Motor neuron (in vitro differentiated cells): ENCODE measurements around the gene PARG. TPM values are rescaled to one million over a fixed set of nuclear protein-coding genes. Genes with fewer than 3 reads are reported as not detected.
"Not testable (repeated sequence)": the region's sequence is repeated elsewhere in the genome, so short reads cannot be mapped to it uniquely, and the experiment has no call there.

Experiments used
- ATAC-seq, 8 experiments: fragments of 200-7000 bp; cut with Tn5 transposase; replicated peaks in 6 of 8; 2 replicates each; pipeline ENCODE4 v1.8.0; 2021; ENCODE audit warnings: mild to moderate bottlenecking in 8 of 8, moderate library complexity in 8 of 8
- H3K27ac ChIP-seq, 2 donors: fragments of 250-450 bp; sonication (Bioruptor Pico); 2 replicates each; pipeline ENCODE4 v1.9.0; 2021; ENCODE audit warnings: antibody characterized with exemption in 2 of 2, mild to moderate bottlenecking in 2 of 2, moderate library complexity in 1 of 2
- H3K4me1 ChIP-seq, 2 donors: fragments of 250-450 bp; sonication (Bioruptor Pico); replicated peaks in 1 of 2; 2 replicates each; pipeline ENCODE4 v1.6.1; 2021; ENCODE audit warnings: antibody characterized with exemption in 2 of 2, mild to moderate bottlenecking in 2 of 2, moderate library complexity in 1 of 2
- H3K4me3 ChIP-seq, 5 donors: fragments of 250-450 bp; sonication (Bioruptor Pico); 2 replicates each; pipeline ENCODE4 v1.9.0; 2021; ENCODE audit warnings: antibody characterized with exemption in 5 of 5, mild to moderate bottlenecking in 5 of 5, moderate library complexity in 4 of 5
- WGBS, 10 experiments: fragments of 450-650 bp; shearing (Covaris generic); methylation state at CpG; one replicate each; pipeline ENCODE4 v1.0.0; 2022; 5-methylcytosine and 5-hydroxymethylcytosine counted together
- in situ Hi-C, 9 experiments: fragments of 400-800 bp; cut with MboI; loops; one replicate each; pipeline ENCODE4 v1.15.0; 2021; ENCODE audit warnings: low sequenced_read_pairs in 9 of 9, low pct_unique_long_range_greater_than_20kb in 2 of 9; ENCODE audit not compliant: unreplicated experiment in 9 of 9
- total RNA-seq, 8 experiments: library from RNA; unstranded; fragments of 300-600 nt; gene quantifications; 2 replicates each; pipeline versions ENCODE4 v1.2.3 to v1.2.4, GENCODE V29; 2022

The PARG gene
- total RNA-seq, 8 experiments from 2014 or later = 27.6 to 49.9 (median 35.4) TPM

- Histone ChIP-seq H3K4me3 (no peak overlapping the region), H3K27ac (peak overlapping the region; percentile 69 to 75), H3K4me1 (peaks cover 18 to 38% of the 10 kb centered on the region in 2 donors)
- peak in 3 of 8 experiments; percentile 5 to 10 (median 6) for ATAC-seq
- in situ Hi-C loops = no loop called here
- 0 to 92% (median 67%) methylated on average over 1 to 6 of the region's 8 CpGs; no CpG with 5 or more reads in 2 of the 10 experiments for WGBS, 10 experiments
These were observed 157.1 kb downstream of the PARG start for GRCh38 chr10:49784681-49785080.

GRCh38 chr10:49783645-49784044, 158.2 kb downstream of the PARG start:
- WGBS, 10 experiments = 8 to 81% (median 74%) methylated on average over 3 of the region's 5 CpGs; no CpG with 5 or more reads in 7 of the 10 experiments
- Histone ChIP-seq H3K27ac (peak overlapping the region; percentile 15 to 75), H3K4me3 (no peak overlapping the region), H3K4me1 (peaks cover 18 to 38% of the 10 kb centered on the region in 2 donors)
- in situ Hi-C loops = no loop called here
- ATAC-seq = peak in 3 of 8 experiments; percentile 12 to 16 (median 13)

- in situ Hi-C loops = no loop called here
- Histone ChIP-seq H3K4me3 (no peak overlapping the region), H3K4me1 (peaks cover 18 to 38% of the 10 kb centered on the region in 2 donors), H3K27ac (peak overlapping the region; percentile 63 to 74)
- ATAC-seq = peak in 6 of 8 experiments; percentile 64 to 96 (median 94)
These were observed 160.6 kb downstream of the PARG start for GRCh38 chr10:49781247-49781646.

GRCh38 chr10:49778197-49778596, 163.6 kb downstream of the PARG start:
- Histone ChIP-seq H3K4me1 (peaks cover 5 to 21% of the 10 kb centered on the region in 2 donors), H3K4me3 (no peak overlapping the region), H3K27ac (no peak overlapping the region)
- in situ Hi-C loops = no loop called here
- no peak for ATAC-seq
- 0 to 100% (median 61%) methylated on average over 1 to 3 of the region's 3 CpGs; no CpG with 5 or more reads in 1 of the 10 experiments for WGBS, 10 experiments

- Histone ChIP-seq H3K4me1 (peaks cover 5 to 21% of the 10 kb centered on the region in 2 donors), H3K27ac (no peak overlapping the region), H3K4me3 (no peak overlapping the region)
- in situ Hi-C loops = no loop called here
- WGBS, 10 experiments = 0 to 96% (median 78%) methylated on average over 1 to 4 of the region's 4 CpGs
- no peak for ATAC-seq
These were observed 165.0 kb downstream of the PARG start for GRCh38 chr10:49776851-49777250.

- Histone ChIP-seq H3K4me3 (no peak overlapping the region), H3K4me1 (peaks cover 5 to 8% of the 10 kb centered on the region in 2 donors), H3K27ac (no peak overlapping the region)
- ATAC-seq = peak in 3 of 8 experiments; percentile 57 to 90 (median 83)
- WGBS, 10 experiments = 0 to 89% (median 38%) methylated on average over 1 to 2 of the region's 2 CpGs; no CpG with 5 or more reads in 1 of the 10 experiments
- in situ Hi-C loops = no loop called here
These were observed 166.8 kb downstream of the PARG start for GRCh38 chr10:49775014-49775413.

- in situ Hi-C loops = loop anchor here in 1 of 9 experiments (25.0 kb wide), 1 partner anchor 161 kb away; the partner anchor contains the start of genes CHAT and SLC18A3
These were observed 168.9 kb downstream of the PARG start for GRCh38 chr10:49772944-49773343.

GRCh38 chr10:49771046-49771445, 170.8 kb downstream of the PARG start:
- ATAC-seq, H3K4me3 ChIP-seq, H3K4me1 ChIP-seq, H3K27ac ChIP-seq: not testable (repeated sequence)
- WGBS, 10 experiments = 19 to 90% (median 51%) methylated on average over 3 to 8 of the region's 11 CpGs; no CpG with 5 or more reads in 2 of the 10 experiments
- in situ Hi-C loops = loop anchor here in 1 of 9 experiments (25.0 kb wide), 1 partner anchor 159 kb away; the partner anchor contains the start of genes CHAT and SLC18A3

More at GRCh38 chr10:49772944-49773343, 168.9 kb downstream of the PARG start:
- not testable (repeated sequence) for H3K4me1 ChIP-seq, ATAC-seq, H3K27ac ChIP-seq, H3K4me3 ChIP-seq
- WGBS, 10 experiments = 0 to 90% (median 80%) methylated on average over 1 to 4 of the region's 5 CpGs; no CpG with 5 or more reads in 3 of the 10 experiments

- Histone ChIP-seq H3K4me1 (peaks cover 3 to 5% of the 10 kb centered on the region in 2 donors), H3K27ac (no peak overlapping the region), H3K4me3 (no peak overlapping the region)
- WGBS, 10 experiments = 78 to 100% (median 93%) methylated on average over 5 to 8 of the region's 8 CpGs; no CpG with 5 or more reads in 2 of the 10 experiments
- ATAC-seq = no peak
- in situ Hi-C loops = loop anchor here in 1 of 9 experiments (25.0 kb wide), 1 partner anchor 157 kb away; the partner anchor contains the start of genes CHAT and SLC18A3
These were observed 172.1 kb downstream of the PARG start for GRCh38 chr10:49769692-49770091.

- H3K4me1 ChIP-seq = no peaks in the 10 kb centered on the region
- in situ Hi-C loops = loop anchor here in 1 of 9 experiments (25.0 kb wide), 1 partner anchor 156 kb away; the partner anchor contains the start of genes CHAT and SLC18A3
- WGBS, 10 experiments = 0 to 100% (median 82%) methylated on average over 1 to 2 of the region's 45 CpGs; no CpG with 5 or more reads in 7 of the 10 experiments
- H3K27ac ChIP-seq = no peak overlapping the region
- ATAC-seq = peak in 3 of 8 experiments; percentile 30 to 69 (median 39)
- H3K4me3 ChIP-seq = no peak overlapping the region
These were observed 173.1 kb downstream of the PARG start for GRCh38 chr10:49768731-49769130.

- no peak overlapping the region for H3K4me3 ChIP-seq
- no peak overlapping the region for H3K27ac ChIP-seq
- no peaks in the 10 kb centered on the region for H3K4me1 ChIP-seq
- ATAC-seq = peak in 3 of 8 experiments; percentile 35 to 57 (median 38)
- 20% methylated on average over 3 of the region's 38 CpGs; no CpG with 5 or more reads in 9 of the 10 experiments for WGBS, 10 experiments
- in situ Hi-C loops = loop anchor here in 1 of 9 experiments (25.0 kb wide), 1 partner anchor 156 kb away; the partner anchor contains the start of genes CHAT and SLC18A3
These were observed 173.5 kb downstream of the PARG start for GRCh38 chr10:49768329-49768728.
